GM18520 (cell line): ENCODE results near the gene GJC1.

Experiments
- ATAC-seq: cut with Tn5 transposase; IDR thresholded peaks from one replicate; pipeline ENCODE4 v1.9.1; 2021; ENCODE audit not compliant: unreplicated experiment

The GJC1 gene

GRCh38 chr17:44804302-44805089 is 25.6 kb downstream of the GJC1 start:
- no peak for ATAC-seq

GRCh38 chr17:44801880-44802279 is 28.2 kb downstream of the GJC1 start:
- no peak for ATAC-seq

GRCh38 chr17:44798356-44798755 is 31.7 kb downstream of the GJC1 start:
- no peak for ATAC-seq

GRCh38 chr17:44797802-44798201 is 32.3 kb downstream of the GJC1 start:
- ATAC-seq, result no peak

GRCh38 chr17:44796731-44797130 is 33.4 kb downstream of the GJC1 start:
- no peak for ATAC-seq

GRCh38 chr17:44795928-44796327 is 34.2 kb downstream of the GJC1 start:
- no peak for ATAC-seq

- ATAC-seq, result no peak
These were observed 34.7 kb downstream of the GJC1 start for GRCh38 chr17:44795421-44795820.

- no peak for ATAC-seq
These were observed 35.2 kb downstream of the GJC1 start for GRCh38 chr17:44794851-44795413.

- ATAC-seq, result no peak
These were observed 35.9 kb downstream of the GJC1 start for GRCh38 chr17:44793885-44794842.

- no peak for ATAC-seq
These were observed 37.8 kb downstream of the GJC1 start for GRCh38 chr17:44792276-44792675.

- ATAC-seq, result no peak
These were observed 41.9 kb downstream of the GJC1 start for GRCh38 chr17:44788139-44788538.

GRCh38 chr17:44787271-44787940 is 42.7 kb downstream of the GJC1 start:
- no peak for ATAC-seq

- no peak for ATAC-seq
These were observed 43.5 kb downstream of the GJC1 start for GRCh38 chr17:44786551-44787081.

- ATAC-seq, result no peak
These were observed 44.2 kb downstream of the GJC1 start for GRCh38 chr17:44785921-44786320.

- ATAC-seq, result no peak
These were observed 47.7 kb downstream of the GJC1 start for GRCh38 chr17:44782326-44782850.

GRCh38 chr17:44781551-44782325 is 48.3 kb downstream of the GJC1 start:
- ATAC-seq, result no peak

GRCh38 chr17:44780845-44781480 is 49.1 kb downstream of the GJC1 start:
- ATAC-seq, result no peak

GRCh38 chr17:44780161-44780560 is 49.9 kb downstream of the GJC1 start:
- ATAC-seq, result no peak
